H1 (cell line): ENCODE results near the gene LEPR. TPM values are rescaled to one million over a fixed set of nuclear protein-coding genes. Genes with fewer than 3 reads are reported as not detected.

Source experiments
- CEBPB ChIP-seq: IDR thresholded peaks from 2 replicates; pipeline ENCODE4 v1.6.1; 2012; ENCODE audit warnings: low read depth, low read length
- CHD1 ChIP-seq: IDR thresholded peaks from 2 replicates; pipeline ENCODE4 v1.6.1; 2012; ENCODE audit warnings: low read depth, low read length, improper control_type of control experiment
- PHF8 ChIP-seq: fragments of 200-600 bp; sonication (generic); conservative IDR thresholded peaks from 2 replicates; pipeline ENCODE4 v1.7.1; 2012; ENCODE audit warnings: low read depth, mild to moderate bottlenecking, inconsistent platforms, low read length, moderate library complexity
- USF2 ChIP-seq: IDR thresholded peaks from 2 replicates; pipeline ENCODE4 v1.6.1; 2011; ENCODE audit warnings: low read length, improper control_type of control experiment
- polyA plus RNA-seq, 7 experiments: library from polyadenylated mRNA; depleted of rRNA in 3 of 7; stranded (reverse) in 5 of 7; unstranded in 2 of 7; fragments of >200 nt in 5 of 7; fragments of 200-250 nt in 2 of 7; gene quantifications; 1 replicate in 5 of 7; 2 replicates in 1 of 7; 4 replicates in 1 of 7; pipeline versions ENCODE4 v1.2.1 to v1.2.3, GENCODE V29; 2011 to 2013; ENCODE audit warnings: missing spikeins in 2 of 7, mixed read lengths in 2 of 7
- total RNA-seq: library from RNA; stranded (reverse); fragmentation: NEBNext Ultra II Directional; extraction: Animal tissue kit (Norgen Biotek cat#: 25700); gene quantifications from 2 replicates; pipeline ENCODE4 v1.2.1, GENCODE V29; 2021

Gene LEPR
- total and polyA plus RNA-seq, 2 of the 8 experiments (the other 6 are each of a cell fraction or from before 2014, with no cell fraction given) = 1.3 to 3.9 TPM

DNA sequence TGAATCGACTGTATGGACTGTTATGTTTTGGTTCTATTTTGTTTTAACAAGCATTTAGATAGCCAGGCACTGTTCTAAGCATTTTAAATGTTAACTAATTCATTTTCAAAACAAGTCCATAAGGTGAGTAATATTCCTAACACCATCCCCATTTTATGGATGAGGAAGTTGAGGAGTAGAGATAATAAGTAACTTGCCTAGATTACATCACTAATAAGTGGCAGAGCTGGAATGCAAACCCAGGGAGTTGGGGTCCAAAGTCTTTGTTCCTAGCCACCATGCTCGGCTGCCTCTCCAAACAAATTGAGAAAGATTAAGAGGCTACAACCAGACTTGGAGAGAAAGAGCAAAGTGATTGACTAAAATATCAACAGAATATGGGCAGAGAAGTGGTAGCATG is 12.6 kb upstream of the LEPR start (continued):
- TF ChIP-seq USF2 = no peak
- no peak for TF ChIP-seq CEBPB
- TF ChIP-seq PHF8 = no peak
- no peak for TF ChIP-seq CHD1
